Stimulated activated naive CD8-positive, alpha-beta T cell treated with anti-CD3 and anti-CD28 coated beads, Interleukin-15, amount 100 ng/mL, for 72 hours (primary cell): ENCODE results near the gene HOXB7.
A peak's percentile ranks its signal among the peaks of the same experiment; 100 is the strongest.

Source experiments
- ATAC-seq: fragments of 150-1000 bp; cut with Tn5 transposase; 2 replicates; pipeline ENCODE4 v1.10.0; 2021; ENCODE audit warnings: mild to moderate bottlenecking, moderate library complexity
- DNase-seq, 2 donors: peaks; one replicate each; pipeline ENCODE4 v3.0.0; 2021 to 2022
- H3K27ac Mint-ChIP-seq, 2 donors: one replicate each; pipeline ENCODE4 v1.8.0; 2022; ENCODE audit warnings: mild to moderate bottlenecking in 2 of 2, mixed read lengths in 2 of 2, moderate library complexity in 2 of 2
- H3K27me3 Mint-ChIP-seq: one replicate; pipeline ENCODE4 v1.8.0; 2022; ENCODE audit warnings: mixed read lengths
- H3K4me1 Mint-ChIP-seq: one replicate; pipeline ENCODE4 v1.8.0; 2022; ENCODE audit warnings: mild to moderate bottlenecking, mixed read lengths
- H3K4me3 Mint-ChIP-seq, 2 donors: one replicate each; pipeline ENCODE4 v1.8.0; 2022; ENCODE audit warnings: mild to moderate bottlenecking in 2 of 2, mixed read lengths in 2 of 2, moderate library complexity in 1 of 2
- H3K9me3 Mint-ChIP-seq, 2 donors: one replicate each; pipeline ENCODE4 v1.8.0; 2022; ENCODE audit warnings: mixed read lengths in 2 of 2

The HOXB7 gene

DNA sequence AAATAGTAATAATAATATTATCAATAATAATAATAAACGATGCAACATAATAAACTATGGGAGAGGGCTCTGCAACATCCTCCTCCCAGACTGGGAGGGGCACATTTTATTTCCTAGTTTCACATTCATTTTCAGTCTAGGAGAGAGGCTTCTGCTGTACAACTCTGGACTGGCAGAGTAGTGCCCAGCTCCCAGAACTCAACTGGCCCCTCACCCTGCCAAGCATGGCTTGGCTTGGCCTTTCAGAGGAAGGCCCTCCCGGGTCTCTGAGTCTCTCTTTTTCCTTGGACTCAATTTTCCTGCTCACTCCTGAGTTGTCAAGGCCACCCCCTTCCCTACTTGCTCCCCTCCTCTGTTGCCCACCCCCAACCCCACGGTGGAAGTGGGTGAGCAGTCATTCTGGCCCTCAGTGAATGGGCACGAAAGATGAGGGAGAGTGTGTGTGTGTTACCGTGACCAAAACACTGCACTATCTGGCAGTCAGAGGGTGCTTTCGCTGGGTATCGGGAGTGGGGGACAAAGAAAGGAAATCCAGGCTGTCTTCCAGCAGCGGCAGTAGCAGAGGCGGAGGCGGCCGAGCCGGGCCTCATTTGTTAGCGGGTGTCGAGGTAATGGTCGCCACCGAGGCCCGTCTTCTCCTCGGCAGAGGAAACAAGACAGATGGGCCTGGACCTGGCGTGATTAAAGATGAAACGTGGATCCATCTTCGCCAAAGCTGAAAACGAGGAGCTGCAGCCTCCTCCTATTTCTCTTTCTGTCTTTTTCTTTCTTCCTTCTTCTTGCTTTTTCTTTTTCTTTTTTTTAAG lies 34.9 kb downstream of the HOXB7 start:
- Mint-ChIP-seq H3K27ac (peak overlapping the region in 1 of 2 donors; percentile 16), H3K4me1 (peaks cover 47% of the 10 kb centered on the region), H3K9me3 (no peaks in the 10 kb centered on the region), H3K27me3 (peaks cover 42% of the 10 kb centered on the region), H3K4me3 (no peak overlapping the region)
- ATAC-seq, result no peak
- DNase-seq, result no peak

DNA sequence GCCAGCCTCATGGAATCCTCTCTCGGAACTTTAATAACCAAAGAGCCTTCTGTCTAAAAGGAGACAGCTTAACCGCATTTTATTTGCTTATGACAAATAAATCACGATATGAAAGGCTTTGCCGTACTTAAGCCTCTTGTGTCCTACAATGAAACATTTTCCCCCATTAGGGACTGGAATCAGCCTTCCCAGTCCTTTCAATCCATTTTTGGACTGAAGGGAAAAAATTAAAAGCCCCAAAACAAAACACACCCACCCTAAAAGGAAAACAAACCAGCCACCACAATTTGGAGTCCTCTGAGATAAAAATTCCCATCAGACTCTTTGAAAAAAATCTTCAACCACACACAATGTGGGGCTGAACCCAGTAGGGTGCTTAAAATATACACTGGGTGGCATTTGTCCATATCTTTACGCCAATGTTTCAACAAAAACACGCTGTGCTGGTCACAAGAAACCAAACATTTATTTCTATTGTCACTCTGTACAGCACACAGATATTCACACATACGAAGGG lies 35.7 kb downstream of the HOXB7 start:
- peaks cover 35% of the 10 kb centered on the region for H3K27me3 Mint-ChIP-seq
- no peak overlapping the region for H3K4me3 Mint-ChIP-seq

DNA sequence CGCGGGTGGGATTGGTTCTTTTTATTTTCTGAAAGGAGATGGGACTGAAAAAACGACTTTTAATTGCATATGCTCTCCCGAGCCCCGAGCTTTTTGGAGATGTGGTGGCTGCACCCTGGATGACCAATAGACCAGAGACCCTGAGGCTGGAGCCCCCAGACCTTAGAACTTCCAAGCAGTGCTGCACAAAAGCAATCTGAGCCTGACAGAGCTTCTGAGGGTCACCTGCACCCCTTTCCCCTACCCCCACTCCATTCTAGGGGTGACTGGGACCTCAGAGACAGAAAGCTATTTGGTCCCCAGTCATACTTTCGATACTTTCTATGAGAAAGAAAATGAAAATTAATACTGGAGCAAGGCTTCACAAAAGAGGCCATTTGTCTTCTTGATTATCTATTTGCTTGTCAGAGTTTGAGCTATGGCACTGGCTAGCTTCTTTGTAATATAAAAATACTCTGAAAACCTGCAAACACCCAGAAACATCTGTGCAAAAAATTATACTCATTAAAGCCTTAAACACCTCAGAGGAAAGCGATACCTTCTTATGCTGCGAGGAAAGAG lies 36.2 kb downstream of the HOXB7 start:
- DNase-seq (no peak), ATAC-seq (no peak)
- H3K9me3 Mint-ChIP-seq, result no peaks in the 10 kb centered on the region
- peaks cover 29% of the 10 kb centered on the region for H3K27me3 Mint-ChIP-seq
- peaks cover 34% of the 10 kb centered on the region for H3K4me1 Mint-ChIP-seq
- no peak overlapping the region for H3K27ac Mint-ChIP-seq
- H3K4me3 Mint-ChIP-seq, result no peak overlapping the region

More for the DNA sequence above, 35.7 kb downstream of the HOXB7 start:
- no peaks in the 10 kb centered on the region for H3K9me3 Mint-ChIP-seq
- DNase-seq, result no peak
- H3K4me1 Mint-ChIP-seq, result peaks cover 39% of the 10 kb centered on the region
- H3K27ac Mint-ChIP-seq, result no peak overlapping the region
- ATAC-seq, result no peak

DNA sequence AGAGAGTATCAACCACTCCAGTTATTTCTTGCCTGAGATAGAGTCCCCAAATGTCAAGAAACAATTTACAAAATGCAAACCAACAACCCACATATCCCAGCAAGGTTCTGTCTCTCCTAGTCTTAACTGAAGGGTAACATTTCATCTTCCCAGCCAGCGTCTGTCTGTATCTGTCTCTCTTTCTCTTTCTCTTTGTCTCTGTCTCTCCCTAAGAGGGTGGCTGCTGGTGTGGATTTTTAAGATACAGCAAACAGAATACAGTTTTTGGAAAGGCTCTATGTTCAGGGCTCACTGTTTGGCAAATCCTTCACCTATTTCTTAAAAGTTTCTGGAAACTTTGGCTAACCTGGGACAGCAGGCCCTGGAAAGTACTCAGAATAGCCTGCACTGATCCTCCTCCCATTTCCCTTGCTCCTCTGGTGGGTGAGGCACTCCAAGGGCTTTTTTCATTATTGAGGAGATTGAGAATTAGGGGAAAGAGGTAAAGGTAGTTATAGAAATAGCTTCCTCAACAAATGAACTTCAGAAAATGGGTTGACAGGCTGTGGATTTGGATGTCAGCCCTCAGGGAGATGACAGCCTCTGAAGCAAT lies 38.9 kb downstream of the HOXB7 start:
- DNase-seq (no peak), ATAC-seq (no peak)
- H3K9me3 Mint-ChIP-seq, result no peaks in the 10 kb centered on the region
- H3K27ac Mint-ChIP-seq, result no peak overlapping the region
- no peak overlapping the region for H3K4me3 Mint-ChIP-seq
- H3K27me3 Mint-ChIP-seq, result peaks cover 17% of the 10 kb centered on the region
- H3K4me1 Mint-ChIP-seq, result peaks cover 21% of the 10 kb centered on the region

DNA sequence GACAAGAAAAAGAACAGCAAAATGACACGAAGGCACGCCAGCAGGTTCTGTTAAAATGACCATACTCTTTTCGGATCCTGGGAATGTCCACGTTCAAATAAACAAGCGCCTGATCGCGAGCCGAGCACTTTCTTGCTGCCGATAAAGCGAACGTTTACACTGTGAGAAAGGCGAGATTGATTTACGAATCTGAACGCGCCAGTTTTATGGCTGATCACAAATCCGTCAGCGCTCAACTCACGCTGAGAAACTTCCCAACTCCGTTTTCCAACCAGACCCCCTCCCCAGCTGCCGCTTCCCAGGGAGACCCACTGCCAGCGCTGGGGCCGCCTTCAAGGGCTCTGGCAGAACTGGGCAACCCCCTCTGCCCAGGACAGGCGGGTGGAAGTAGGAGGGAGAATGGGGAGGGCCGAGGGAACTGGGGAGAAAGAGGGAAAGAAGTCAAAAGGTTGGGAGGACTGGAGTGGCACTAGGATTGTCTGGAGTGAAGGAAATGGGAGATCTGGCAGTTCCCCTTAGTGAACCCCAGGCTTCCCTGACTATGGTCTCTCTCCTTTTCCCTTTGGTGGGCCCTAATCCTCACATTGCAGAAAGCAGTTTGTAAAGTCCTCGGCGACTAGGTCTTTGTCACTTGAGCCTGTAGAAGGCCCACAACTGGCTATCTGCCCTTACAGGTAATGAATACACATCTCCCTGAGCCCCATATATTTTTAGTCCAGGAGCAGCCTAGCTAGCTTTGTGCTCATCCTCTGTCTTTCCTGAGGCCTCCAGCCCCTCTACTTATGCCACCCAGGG lies 39.6 kb downstream of the HOXB7 start:
- H3K27ac Mint-ChIP-seq, result no peak overlapping the region
- no peak for DNase-seq
- no peak overlapping the region for H3K4me3 Mint-ChIP-seq
- H3K9me3 Mint-ChIP-seq, result no peaks in the 10 kb centered on the region
- H3K4me1 Mint-ChIP-seq, result peaks cover 15% of the 10 kb centered on the region
- ATAC-seq, result no peak
- H3K27me3 Mint-ChIP-seq, result peaks cover 16% of the 10 kb centered on the region

DNA sequence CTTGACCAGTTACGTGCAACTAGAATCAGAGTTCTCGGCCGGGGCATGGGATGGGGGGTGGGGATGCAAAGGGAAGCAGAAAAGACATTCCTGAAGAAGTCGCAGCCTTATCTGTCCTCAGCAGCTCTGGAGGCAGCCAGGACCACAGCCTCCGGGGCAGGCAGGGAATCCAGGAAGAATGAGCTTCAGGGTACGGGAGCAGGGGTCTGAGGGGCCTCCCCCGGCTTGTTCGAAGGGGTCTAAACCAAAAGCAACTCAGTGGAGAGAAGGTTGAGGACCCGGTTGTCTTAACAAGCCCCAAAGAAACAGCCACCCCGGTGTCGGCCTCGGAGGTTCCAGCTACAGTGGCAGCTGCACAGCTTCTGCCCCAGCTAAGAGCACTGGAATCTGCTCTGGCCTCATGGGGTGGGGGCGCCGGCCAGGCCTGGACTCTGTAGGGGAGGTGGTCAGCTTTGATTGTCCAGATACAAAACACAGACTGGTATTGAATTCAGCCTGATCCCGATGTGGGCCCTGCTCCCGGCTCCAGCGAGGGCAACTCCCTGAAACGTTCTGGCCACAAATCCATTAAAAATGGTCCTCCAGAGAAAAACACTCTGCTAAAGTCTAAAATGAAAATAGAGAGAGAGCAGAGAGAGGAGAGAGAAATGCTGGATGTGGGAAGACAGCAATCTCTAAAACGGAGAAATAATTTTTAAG lies 40.3 kb downstream of the HOXB7 start:
- Mint-ChIP-seq H3K9me3 (no peaks in the 10 kb centered on the region), H3K4me3 (no peak overlapping the region), H3K27ac (no peak overlapping the region), H3K27me3 (peaks cover 10% of the 10 kb centered on the region), H3K4me1 (peaks cover 7% of the 10 kb centered on the region)
- ATAC-seq (no peak), DNase-seq (no peak)

DNA sequence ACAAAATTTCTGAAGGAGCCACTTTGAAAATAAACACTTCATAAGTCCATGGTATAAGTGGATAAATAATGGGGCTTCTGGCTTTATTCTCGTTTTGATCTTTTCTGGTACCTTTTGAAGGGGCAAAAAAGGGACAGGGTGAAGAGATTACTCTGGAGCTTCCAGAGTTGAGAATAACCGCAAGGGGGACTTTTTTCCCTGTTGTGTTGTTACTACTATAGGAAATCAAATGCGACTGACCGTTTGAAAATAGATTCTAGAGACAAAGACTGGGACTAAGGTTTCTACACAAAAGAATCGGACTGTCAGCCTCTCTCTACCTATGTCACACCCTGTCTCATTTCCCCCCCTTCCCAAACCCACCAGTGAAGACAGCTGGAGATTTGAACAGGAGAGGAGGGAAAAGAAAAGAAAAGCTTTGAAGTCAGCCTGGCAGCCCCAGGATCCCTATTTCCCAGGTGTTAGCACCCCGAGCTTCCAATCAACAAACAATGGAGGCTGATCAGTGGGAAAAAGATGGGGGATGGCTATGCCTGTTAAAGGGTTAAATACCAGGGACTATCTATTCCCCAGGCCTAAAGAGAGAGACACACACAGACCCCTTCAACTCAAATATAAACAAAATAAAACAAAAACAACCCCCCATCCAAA lies 41.0 kb downstream of the HOXB7 start:
- Mint-ChIP-seq H3K4me3 (no peak overlapping the region), H3K27ac (no peak overlapping the region), H3K4me1 (peaks cover 6% of the 10 kb centered on the region), H3K9me3 (no peaks in the 10 kb centered on the region), H3K27me3 (peaks cover 10% of the 10 kb centered on the region)
- ATAC-seq, result no peak
- no peak for DNase-seq

DNA sequence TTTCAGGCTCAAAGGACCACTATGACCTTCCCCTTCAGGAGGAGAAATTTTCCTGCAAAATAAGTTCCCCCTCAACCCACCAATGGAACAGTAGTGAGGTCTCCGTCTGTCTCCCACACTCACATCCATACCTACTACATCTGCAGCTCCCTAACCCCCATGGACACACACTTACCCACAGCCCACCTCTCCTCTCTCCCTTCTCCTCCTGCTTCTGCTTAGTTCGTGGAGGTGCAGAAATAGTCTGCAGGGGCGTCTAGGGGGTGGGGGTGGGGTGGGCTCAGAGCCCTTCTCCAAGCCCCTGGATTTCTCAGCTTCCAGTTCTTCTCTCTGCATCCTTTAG lies 41.6 kb downstream of the HOXB7 start:
- Mint-ChIP-seq H3K9me3 (no peaks in the 10 kb centered on the region), H3K27ac (no peak overlapping the region), H3K4me3 (no peak overlapping the region), H3K4me1 (peaks cover 6% of the 10 kb centered on the region), H3K27me3 (peaks cover 4% of the 10 kb centered on the region)
- ATAC-seq, result no peak
- no peak for DNase-seq

DNA sequence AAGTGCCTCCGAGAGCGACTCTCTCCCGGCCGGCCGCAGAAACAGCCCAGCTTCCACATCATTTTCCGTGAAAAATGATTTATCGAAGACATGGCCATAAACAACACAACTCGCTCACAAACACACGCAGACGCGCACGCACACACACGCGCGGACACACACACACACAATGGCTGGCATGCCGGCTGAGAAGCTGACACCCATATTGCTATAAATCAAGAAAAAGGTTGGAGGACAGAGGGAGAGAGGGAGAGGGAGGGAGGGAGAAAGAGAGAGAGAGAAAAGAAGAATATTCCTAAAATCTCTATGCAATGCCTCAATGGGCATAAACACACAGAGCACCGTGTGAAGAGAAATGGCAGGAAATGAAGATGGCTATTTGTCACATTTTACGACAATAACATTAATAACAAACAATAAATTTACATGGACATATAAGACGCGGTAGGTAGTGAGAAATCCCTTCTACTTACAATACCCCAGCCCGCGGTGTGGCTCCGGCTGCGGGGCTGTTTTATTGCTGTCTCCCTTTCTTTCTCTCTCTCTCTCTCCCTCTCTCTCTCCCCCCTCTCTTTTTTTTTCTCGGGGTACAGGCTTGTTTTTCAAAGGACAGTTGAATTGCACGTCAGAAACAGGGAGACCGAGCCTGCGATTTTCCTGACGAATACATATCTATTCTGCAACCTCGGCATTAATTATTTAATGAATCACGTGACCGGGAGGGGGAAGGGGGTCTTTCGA lies 42.1 kb downstream of the HOXB7 start:
- Mint-ChIP-seq H3K27ac (no peak overlapping the region), H3K4me3 (peak overlapping the region in 1 of 2 donors; percentile 27), H3K4me1 (peaks cover 6% of the 10 kb centered on the region), H3K27me3 (no peaks in the 10 kb centered on the region), H3K9me3 (no peaks in the 10 kb centered on the region)
- ATAC-seq, result no peak
- no peak for DNase-seq

DNA sequence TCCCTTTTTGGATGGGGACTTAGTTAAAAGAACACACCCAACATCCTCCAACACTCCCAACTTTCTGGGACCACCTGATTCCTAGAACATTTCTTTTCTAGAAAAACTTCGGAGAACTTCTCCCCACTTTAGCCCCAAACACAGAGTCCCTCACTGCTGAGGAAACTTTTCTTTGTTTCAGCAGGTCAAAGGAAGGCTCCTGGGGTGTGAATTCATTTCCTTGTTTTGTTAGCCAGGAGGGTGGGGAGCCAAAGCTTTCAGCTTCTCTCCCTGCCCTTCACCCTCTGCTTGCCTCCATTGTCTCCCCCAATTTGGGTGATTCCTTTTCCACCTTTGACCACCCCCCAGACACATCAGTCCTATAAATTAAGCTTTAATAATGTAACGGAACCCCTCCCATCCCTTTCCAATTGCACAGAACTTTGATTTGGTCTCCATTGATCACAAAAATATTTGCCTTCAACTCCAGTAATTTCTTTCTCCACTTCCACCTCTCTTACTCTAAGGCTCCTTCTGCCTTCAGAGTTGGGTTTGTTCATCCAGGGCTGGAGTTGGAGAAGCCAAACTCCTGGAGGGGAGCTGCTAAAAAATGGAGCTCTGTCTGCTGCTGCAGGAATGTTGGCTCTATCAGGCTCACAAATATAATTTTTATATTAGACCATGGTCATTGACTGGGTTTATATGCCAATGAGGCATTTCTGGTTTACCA lies 43.0 kb downstream of the HOXB7 start:
- H3K4me3 Mint-ChIP-seq, result no peak overlapping the region
- H3K9me3 Mint-ChIP-seq, result no peaks in the 10 kb centered on the region
- DNase-seq, result no peak
- no peak overlapping the region for H3K27ac Mint-ChIP-seq
- peaks cover 6% of the 10 kb centered on the region for H3K4me1 Mint-ChIP-seq
- H3K27me3 Mint-ChIP-seq, result peaks cover 8% of the 10 kb centered on the region
- ATAC-seq, result no peak

DNA sequence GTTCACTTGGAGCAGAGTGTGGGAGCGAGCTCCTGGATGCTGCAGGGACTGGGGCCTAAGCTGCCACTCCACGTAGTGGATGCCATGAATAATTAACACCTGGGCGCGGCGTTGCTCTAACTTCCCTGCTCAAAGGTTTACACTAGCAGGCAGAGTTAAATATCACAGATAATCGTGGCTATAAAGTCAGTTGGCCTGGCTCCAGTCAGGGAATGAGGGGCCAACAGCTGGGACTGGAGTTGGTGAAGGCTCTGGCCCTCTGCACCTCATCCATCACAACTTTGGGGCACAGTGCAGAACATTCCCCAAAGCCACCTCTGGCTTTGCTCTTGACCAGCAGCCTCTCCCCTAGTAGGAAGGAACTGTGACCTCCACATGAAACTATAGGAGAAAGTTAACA lies 43.6 kb downstream of the HOXB7 start:
- no peaks in the 10 kb centered on the region for H3K9me3 Mint-ChIP-seq
- H3K4me1 Mint-ChIP-seq, result peaks cover 6% of the 10 kb centered on the region
- H3K27me3 Mint-ChIP-seq, result peaks cover 11% of the 10 kb centered on the region
- no peak overlapping the region for H3K4me3 Mint-ChIP-seq
- ATAC-seq, result no peak
- H3K27ac Mint-ChIP-seq, result no peak overlapping the region
- no peak for DNase-seq

DNA sequence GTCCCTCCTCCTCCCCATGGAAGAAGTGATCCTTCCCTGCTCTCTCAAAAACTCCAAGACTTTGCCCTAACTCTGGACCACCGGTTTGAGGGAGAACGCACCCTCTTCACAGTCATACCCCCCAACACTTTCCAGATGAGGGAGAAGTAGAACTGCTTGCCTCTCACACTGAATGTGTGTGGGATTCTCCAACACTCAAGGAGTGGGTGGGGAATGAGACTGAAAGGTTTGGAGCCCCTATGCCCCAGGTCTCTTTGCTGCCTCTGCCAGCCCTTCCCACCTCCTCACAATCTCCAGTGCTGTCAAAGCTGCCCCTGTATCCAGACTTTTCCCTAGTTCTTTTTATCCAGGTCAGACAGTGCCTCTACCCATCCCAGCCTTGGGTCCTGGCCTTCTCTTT lies 44.1 kb downstream of the HOXB7 start:
- peaks cover 6% of the 10 kb centered on the region for H3K4me1 Mint-ChIP-seq
- H3K27me3 Mint-ChIP-seq, result peaks cover 11% of the 10 kb centered on the region
- H3K9me3 Mint-ChIP-seq, result no peaks in the 10 kb centered on the region
- DNase-seq, result no peak
- no peak for ATAC-seq
- H3K27ac Mint-ChIP-seq, result no peak overlapping the region
- H3K4me3 Mint-ChIP-seq, result no peak overlapping the region

DNA sequence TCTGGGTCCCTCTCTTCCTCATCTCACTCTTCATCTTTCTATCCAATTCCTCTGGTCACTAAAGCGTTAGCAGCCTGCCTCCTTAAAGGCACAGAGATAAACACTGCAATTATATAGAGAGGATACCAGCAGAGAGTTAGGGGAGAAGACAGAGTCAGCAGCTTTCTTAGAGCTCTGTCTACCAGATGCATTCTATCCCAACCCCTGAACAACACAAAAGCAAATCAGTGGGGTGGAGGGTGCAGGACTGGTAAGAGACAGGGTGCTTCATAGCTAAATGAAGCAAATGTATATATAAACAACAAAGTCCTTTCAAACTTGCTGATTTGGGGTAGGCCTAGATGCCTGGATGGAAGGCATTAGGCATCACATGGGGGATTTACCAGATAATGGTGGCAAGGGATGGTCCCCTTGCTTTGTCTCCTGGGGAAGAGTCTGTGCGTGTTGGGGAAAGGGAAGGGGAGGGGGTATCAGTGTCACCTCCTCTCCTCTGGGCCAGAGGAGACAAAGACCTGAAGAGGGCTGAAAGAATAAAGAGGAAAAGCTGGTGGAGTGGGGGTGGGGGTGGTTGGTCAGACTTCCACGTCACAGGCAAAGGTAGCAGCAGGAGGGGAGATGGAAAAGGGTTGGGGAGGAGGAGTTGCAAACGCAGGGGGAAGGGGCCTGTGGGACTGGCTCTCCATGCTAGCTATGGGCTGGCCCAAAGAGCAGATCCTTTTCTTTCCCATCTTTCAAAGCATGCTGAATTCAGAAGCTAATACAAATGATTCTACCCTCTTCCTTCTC lies 44.7 kb downstream of the HOXB7 start:
- Mint-ChIP-seq H3K9me3 (no peaks in the 10 kb centered on the region), H3K4me1 (peaks cover 6% of the 10 kb centered on the region), H3K4me3 (no peak overlapping the region), H3K27me3 (peaks cover 11% of the 10 kb centered on the region), H3K27ac (no peak overlapping the region)
- ATAC-seq, result no peak
- DNase-seq, result no peak
